ENCODE measurements around the gene DYNLT4.
"Not testable (repeated sequence)": the region's sequence is repeated elsewhere in the genome, so short reads cannot be mapped to it uniquely, and the experiment has no call there.

DYNLT4 gene

DNA sequence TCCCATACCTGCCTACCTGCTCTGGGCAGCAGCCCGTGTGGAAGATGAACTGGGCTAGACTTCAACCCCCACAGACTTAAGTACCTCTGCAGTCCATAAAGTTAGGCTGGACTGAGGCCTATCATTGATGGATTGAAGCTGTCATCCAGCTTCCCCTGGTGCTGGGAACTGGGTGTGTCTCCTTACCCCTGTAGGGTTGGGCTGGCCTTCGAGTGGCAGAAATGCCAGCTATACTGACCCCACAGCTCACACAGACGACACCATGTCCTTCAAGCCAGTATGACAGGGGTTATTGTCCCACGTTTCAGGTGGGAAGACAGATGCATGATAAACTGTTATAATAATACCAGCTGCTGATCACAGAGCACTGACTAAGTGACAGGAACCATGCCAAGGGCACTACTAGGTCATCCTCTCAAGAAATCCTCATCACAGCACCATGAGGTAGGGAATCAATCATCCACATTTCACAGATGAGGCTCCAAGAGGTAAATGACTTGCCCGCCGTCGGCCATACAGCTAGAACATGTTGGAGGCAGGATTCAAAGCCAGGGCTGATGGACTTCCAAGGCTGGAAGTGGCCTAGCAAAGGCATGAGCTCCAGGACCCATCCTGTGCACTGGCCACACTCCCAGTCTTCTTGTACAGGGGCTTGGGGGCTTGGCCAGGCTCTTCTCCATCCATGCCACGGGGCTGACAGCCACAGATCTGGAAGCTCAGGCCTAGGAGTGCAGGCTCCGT lies 18.9 kb downstream of the DYNLT4 start, which contains the start of gene BEST4:
Gene BEST4, minus strand, starts transcription at position 51 of the 741 bp plus-strand sequence. CDS start 465 bp downstream, outside the sequence.
- DNase-seq (ENCODE audit: low read depth in 2 of 2), result no peak

DNA sequence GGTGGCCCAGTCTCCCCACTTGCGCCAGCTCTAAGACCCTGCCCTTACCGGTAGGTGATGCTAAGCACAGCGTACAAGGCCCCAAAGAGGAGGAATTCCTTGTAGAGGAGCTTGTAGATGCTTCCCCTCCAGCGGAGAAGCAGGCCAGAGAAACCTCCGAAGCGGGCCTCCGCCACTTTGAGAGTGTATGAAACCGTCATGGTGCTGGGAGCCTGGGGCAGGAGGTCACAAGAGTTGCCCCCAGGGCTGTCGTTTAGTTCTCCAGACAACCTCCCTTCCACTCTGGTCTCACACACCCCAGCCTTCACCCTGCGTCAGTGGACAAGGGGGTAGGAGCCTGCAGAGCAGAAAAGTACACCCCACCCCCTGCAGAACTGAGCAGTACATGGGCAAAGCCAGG lies 19.6 kb downstream of the DYNLT4 start:
- DNase-seq (ENCODE audit: low read depth in 2 of 2), result no peak

GRCh38 chr1:44786841-44787426 lies 20.2 kb downstream of the DYNLT4 start:
- no peak for DNase-seq (ENCODE audit: low read depth in 2 of 2)

DNA sequence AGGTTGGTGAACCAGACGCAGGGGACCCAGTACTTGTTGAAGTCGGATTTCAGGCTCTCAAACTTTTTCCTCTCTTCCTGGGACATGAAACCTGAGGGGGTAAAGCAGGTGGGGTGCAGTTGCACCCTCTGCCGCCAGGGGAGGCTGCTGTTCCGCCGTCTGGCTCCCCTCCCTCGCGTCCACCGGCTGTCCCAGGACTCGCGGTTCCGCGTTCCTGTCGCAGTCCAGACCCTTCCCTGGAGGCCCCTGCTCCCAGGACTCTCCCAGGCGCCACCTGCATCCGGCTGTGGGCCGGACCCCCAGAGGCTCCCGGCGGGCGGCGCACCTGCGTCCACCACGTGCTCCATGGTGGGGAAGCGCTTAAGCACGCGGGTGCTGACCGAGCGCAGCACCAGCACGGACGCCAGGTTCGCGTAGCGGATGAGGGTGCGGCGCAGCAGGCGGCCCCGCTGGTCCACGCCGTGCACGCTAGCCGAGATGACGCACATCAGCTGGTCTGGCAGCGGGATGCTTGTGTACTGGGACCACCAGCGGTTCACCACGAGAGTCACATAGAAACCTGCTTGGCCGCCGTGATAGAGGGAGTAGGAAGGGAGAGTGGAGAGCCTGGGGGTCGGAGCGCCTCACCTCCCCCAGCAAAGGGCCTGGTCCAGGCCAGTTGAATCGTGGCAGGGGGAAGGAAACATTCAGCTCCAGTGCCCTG lies 20.9 kb downstream of the DYNLT4 start:
- DNase-seq (ENCODE audit: low read depth in 2 of 2), result peak in 1 of 2 donors; percentile 50

GRCh38 chr1:44785501-44786137 lies 21.5 kb downstream of the DYNLT4 start:
- DNase-seq (ENCODE audit: low read depth in 2 of 2), result no peak

- no peak for DNase-seq (ENCODE audit: low read depth in 2 of 2)
Observed at GRCh38 chr1:44785029-44785380, 22.1 kb downstream of the DYNLT4 start.

GRCh38 chr1:44784094-44785028 lies 22.8 kb downstream of the DYNLT4 start:
- DNase-seq (ENCODE audit: low read depth in 2 of 2), result no peak

DNA sequence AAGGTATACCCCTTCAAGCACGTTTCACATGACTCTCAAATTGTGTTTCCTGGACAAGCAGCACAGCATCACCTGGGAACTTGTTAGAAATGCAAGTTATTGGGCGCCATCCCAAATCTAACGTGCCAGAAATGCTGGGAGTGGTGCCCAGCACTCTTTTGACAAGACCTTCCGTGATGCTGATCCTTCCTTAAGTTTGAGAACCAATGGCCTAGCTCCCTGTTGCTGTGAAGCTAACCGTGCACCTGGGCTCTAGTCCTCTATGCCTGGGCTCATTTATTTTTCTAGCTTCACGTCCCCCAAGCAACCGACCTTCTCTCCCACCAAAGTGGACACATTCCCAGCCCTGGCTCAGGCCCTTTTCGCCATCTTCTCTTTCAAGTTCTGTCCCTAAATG lies 23.5 kb downstream of the DYNLT4 start:
- no peak for DNase-seq (ENCODE audit: low read depth in 2 of 2)

GRCh38 chr1:44780583-44781121 lies 26.5 kb downstream of the DYNLT4 start:
- DNase-seq (ENCODE audit: low read depth in 2 of 2), result no peak

GRCh38 chr1:44778705-44779576 lies 28.2 kb downstream of the DYNLT4 start:
- DNase-seq (ENCODE audit: low read depth in 2 of 2), result no peak

GRCh38 chr1:44777969-44778635 lies 29.0 kb downstream of the DYNLT4 start:
- DNase-seq (ENCODE audit: low read depth in 2 of 2), result no peak

- no peak for DNase-seq (ENCODE audit: low read depth in 2 of 2)
Observed at GRCh38 chr1:44777547-44777946, 29.6 kb downstream of the DYNLT4 start.

DNA sequence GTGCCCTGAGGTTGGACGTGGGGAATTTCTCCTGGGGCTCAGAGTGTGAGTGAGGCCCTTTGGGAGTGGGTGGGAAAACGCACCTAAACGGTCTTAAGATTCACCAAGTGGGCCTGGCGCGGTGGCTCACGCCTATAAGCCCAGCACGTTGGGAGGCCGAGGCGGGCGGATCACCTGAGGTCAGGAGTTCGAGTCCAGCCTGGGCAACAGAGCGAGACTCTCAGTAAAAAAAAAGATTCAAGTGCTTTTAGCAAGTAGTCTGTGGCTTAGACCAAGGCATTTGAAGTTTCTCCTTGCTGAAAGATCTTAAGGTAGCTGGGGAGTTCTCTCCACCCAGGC lies 30.5 kb downstream of the DYNLT4 start:
- DNase-seq (ENCODE audit: low read depth in 2 of 2), result no peak

DNA sequence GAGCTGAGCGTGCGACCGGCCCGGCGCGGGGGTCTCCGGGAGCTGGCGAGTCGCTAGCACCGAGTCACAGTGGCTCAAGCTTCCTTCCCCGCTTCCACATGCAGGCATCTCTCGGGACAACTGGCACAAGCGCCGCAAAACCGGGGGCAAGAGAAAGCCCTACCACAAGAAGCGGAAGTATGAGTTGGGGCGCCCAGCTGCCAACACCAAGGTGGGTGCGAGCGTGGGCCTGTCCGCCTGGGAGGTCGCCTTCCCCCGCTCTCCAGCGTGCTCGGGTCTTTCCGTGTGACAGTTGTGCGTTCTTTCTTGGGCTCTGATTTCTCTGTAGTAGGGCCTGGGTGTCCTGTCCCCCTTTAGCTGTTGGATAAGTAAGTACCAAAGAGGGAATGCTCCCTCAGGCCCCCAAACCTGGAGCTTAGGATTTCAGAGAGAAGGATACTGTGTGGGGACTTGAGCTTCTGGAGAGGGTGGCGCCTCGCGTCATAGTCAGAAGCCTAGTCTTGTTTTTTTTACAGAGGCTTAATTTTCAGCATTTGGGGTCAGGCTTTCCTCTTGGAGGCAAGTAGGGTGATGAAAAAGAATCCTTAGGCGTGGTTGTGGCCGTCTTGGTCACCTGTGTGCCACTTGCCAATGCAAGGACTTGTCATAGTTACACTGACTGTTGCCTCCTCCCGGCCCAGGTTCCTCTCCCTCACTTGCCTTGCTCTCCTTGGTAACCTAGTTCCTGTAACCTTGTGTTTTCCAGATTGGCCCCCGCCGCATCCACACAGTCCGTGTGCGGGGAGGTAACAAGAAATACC lies 31.0 kb downstream of the DYNLT4 start:
- DNase-seq (ENCODE audit: low read depth in 2 of 2), result no peak

- DNase-seq (ENCODE audit: low read depth in 2 of 2), result peak; percentile 81 to 82
Observed at GRCh38 chr1:44775078-44775929, 31.8 kb downstream of the DYNLT4 start, which contains the start of gene RPS8. RPS8 (plus strand) TSS chr1:44775540; CDS start chr1:44775597, 57 bp downstream.

- not testable (repeated sequence) for DNase-seq (ENCODE audit: low read depth in 2 of 2)
Observed at GRCh38 chr1:44766421-44766820, 40.7 kb downstream of the DYNLT4 start.

DNA sequence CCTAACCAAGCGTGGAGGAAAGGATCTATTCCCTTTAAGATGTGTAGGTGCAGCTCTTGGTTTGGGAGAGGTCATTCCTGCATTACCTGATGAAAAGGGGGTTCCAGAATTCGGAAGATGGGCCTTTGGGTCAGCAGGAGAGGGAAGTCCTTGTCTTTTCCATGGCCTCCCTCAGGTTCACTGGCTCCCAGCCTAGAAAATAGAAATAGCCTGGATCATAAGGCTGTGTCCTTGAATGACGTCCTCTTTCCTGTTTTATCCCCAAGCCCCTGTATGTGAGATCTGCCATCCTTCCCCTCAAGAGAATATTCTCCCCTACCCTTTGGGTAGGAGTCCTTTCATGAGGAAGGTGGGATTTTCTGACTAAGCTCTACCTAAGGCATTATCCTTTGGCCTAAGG lies 46.3 kb downstream of the DYNLT4 start:
- DNase-seq (ENCODE audit: low read depth in 2 of 2), result no peak

DNA sequence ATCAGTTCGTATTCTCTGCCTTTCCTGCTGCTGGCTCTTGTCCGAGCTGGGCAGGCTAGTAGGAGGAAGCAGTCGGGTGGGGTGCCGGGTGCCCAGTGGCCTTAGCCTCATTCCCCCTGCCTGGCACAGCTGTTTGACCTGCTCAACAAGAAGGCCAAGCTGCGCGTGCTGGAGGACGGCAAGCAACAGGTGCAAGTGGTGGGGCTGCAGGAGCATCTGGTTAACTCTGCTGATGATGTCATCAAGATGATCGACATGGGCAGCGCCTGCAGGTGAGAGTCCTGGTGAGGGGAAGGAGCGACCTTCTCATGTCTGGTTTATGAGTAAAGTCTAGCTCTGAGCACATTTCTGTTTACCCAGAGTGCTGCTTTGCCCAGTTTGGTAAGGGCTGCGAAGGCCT lies 48.1 kb downstream of the DYNLT4 start:
- DNase-seq (ENCODE audit: low read depth in 2 of 2), result no peak

Data from stimulated activated CD8-positive, alpha-beta memory T cell treated with anti-CD3 and anti-CD28 coated beads, Interleukin-15, amount 100 ng/mL, for 48 hours (primary cell).